DMS79 (cell line): Measurements from ENCODE around the gene SMCP.

Experiments
- DNase-seq: peaks from one replicate; lab custom pipeline; 2025; lab: John Stamatoyannopoulos, UW

Gene SMCP

GRCh38 chr1:152878042-152878441 lies at the start of gene SMCP:
Gene SMCP, plus strand, starts transcription at chr1:152878322. Its CDS starts 6,101 bp downstream, at chr1:152884423.
- no peak for DNase-seq

- no peak for DNase-seq
These were observed 41.3 kb upstream of the SMCP start for GRCh38 chr1:152836870-152837269.

DNA sequence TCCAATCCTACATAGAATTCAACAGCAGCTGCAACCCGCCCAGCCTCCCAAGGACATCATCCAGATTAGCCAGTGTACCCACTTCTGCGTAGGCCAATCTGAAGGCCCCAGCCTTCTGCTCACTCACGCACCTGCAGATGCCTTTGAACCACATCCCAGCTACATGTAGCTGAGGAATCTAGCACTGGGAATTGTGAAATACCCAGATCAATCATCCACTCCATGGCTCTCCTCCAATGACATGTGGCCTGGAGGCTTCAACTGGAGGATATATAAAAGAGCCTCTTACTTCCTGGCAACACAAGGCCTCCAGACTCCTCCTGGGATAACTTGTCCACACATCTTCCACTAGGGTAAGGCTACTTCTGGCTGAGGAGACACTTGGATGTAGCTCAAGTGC lies 35.6 kb upstream of the SMCP start, which contains the start of gene LCE6A:
Gene LCE6A (plus strand): TSS at position 301 of the 400 bp plus-strand sequence. CDS start 665 bp downstream, outside the sequence.
- DNase-seq, result no peak

DNA sequence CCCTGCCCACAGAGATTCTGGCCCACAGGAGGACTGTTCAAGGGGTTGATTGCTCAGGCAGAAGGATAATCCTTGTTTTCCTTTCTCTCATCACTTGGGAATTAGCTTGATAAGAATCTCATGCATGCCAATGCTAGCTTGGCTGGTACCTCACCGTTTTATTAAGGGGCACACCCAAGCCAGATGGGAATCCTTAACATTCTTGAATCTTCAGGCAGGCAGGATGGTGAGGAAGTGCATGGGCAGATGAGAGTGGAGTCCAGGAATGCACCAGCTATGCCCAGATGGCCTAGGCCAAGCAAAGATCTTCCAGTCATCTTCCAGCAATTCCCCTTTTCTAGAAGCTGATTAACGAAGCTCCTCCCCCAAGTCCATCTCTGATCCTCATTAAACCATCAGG lies 22.5 kb upstream of the SMCP start:
- DNase-seq, result no peak

DNA sequence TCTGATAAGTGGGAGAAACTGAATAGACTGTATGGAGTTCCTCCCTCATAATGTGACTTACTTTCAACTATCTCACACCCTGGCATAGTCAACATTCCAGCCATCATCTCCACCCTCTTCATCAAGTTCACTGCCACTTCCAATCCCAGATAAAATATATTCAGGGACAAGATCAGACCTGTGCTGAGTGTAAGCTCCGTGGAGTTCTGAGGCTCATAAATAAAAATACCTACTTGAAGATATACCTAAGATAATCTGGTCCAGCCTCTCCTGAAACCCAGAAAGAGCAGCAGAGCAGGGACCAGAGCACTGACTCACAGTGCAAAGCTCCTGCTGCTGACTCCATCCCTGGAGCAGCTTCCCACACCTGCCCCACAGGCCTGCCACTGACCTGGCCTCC lies 20.1 kb upstream of the SMCP start:
- DNase-seq, result no peak

GRCh38 chr1:152859696-152860095 lies 18.4 kb upstream of the SMCP start, which contains the start of gene LCE7A:
Gene LCE7A, plus strand, starts transcription at chr1:152859996. Its CDS starts 702 bp downstream, at chr1:152860698.
- no peak for DNase-seq

GRCh38 chr1:152860129-152860528 lies 18.0 kb upstream of the SMCP start:
- no peak for DNase-seq

- no peak for DNase-seq
These were observed 16.7 kb upstream of the SMCP start for GRCh38 chr1:152861374-152861773.

- DNase-seq, result no peak
These were observed 13.7 kb upstream of the SMCP start for GRCh38 chr1:152864443-152864842.

DNA sequence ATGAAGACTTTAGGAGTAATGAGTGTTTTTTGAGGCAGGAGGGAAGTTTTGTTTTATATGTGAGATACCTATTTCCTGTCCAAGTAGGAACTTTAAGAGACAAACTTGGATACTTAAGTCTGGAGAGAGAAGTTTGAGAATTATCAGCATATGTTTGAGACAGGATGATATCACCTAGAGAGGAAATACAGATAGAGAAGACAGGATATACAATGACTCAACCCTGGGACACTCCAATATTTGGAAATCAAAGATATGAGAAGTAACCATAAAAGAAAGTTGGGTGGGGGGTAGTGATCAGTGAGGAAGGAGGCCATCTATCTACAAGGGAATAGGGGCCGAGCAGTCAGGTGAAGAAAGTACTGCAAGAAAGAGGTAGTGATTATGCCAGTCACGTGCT lies 11.8 kb upstream of the SMCP start:
- no peak for DNase-seq

GRCh38 chr1:152869808-152870419 lies 8.2 kb upstream of the SMCP start:
- peak; percentile 33 for DNase-seq

GRCh38 chr1:152870831-152871730 lies 7.0 kb upstream of the SMCP start:
- no peak for DNase-seq

- no peak for DNase-seq
These were observed 6.4 kb upstream of the SMCP start for GRCh38 chr1:152871731-152872126.

DNA sequence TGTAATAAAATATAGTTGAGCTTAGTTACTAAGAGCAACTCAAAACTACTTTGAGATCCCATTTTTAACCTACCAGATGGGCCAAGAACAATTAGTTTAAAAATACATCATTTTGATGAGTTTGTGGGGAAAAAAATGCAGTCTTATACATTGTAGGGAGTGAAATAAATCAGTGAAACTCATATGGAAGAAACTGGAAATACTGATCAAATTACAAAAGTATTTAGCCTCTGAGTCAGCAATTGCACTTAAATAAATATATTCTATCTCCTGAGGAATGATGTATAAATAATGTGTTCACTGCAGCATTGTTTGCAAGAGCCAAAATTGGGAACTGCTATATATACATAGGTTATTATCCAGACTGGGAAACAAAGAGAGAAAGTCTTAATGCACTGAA lies 4.6 kb upstream of the SMCP start:
- no peak for DNase-seq

DNA sequence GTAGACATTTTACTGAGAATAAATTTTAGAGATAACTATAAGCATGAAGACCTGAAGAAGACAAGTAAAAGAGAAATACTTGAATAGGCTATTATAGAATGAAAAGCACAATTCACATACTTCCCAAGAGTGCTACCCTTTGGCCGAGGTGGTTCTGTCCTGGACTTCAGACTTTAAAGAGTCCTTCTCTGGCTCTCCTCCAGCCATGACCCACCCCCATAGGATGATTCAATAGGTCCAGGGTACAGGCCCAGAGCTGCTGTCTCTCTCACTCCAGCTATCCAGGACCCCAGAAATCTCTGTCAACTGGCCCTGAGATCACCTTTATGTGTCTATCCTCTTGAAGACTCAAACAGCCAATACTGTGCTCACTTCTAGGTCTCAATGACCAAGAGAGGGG lies 1.3 kb upstream of the SMCP start:
- DNase-seq, result no peak

GRCh38 chr1:152879559-152880198 lies 1.6 kb downstream of the SMCP start:
- DNase-seq, result no peak

GRCh38 chr1:152880316-152880715 lies 2.2 kb downstream of the SMCP start:
- no peak for DNase-seq

GRCh38 chr1:152880907-152881306 lies 2.8 kb downstream of the SMCP start:
- no peak for DNase-seq

- no peak for DNase-seq
These were observed 6.0 kb downstream of the SMCP start for GRCh38 chr1:152884085-152884484.

DNA sequence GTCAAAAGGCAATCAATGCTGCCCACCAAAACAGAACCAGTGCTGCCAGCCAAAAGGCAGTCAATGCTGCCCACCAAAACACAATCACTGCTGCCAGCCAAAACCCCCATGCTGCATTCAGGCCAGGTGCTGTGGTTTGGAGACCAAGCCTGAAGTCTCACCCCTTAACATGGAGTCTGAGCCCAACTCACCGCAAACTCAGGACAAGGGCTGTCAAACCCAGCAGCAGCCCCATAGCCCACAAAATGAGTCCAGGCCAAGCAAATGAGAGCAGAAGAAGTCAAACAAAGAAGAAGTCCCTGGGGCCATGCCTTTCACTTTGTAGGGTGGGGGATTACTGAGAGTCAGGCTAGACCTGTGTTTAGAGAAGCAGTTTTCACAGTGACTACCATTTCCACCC lies 6.4 kb downstream of the SMCP start:
- no peak for DNase-seq

DNA sequence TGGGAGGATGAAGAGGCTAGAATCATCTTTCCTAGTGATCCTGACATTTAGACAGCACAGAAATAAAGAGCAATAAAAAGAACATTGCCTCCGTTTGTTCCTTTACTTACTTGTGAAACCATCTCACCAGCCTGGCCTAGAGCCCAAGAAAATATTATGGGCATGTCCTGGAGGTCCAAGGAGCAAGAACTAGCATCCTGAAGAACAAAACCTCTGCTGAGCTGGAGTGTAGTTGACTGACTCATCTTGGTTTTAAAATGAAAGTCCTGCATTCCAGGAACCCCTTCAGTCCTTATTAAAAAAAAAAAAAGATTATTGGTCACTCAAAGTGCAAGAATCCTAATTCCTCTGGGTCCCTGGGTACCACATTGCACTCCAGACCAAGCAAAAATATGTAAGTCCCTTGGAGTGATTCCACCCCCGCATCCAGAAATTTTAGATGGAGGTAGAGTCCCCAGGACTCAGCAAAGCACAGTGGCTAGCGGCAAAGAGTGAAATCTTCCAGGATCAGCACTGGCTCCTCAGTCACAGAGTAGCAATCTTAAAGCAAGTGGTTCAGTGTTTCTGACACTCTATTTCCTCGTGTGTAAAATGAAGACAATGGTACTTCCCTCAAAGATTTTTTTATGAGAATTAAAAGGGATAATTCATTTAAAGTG lies 7.0 kb downstream of the SMCP start:
- DNase-seq, result no peak

DNA sequence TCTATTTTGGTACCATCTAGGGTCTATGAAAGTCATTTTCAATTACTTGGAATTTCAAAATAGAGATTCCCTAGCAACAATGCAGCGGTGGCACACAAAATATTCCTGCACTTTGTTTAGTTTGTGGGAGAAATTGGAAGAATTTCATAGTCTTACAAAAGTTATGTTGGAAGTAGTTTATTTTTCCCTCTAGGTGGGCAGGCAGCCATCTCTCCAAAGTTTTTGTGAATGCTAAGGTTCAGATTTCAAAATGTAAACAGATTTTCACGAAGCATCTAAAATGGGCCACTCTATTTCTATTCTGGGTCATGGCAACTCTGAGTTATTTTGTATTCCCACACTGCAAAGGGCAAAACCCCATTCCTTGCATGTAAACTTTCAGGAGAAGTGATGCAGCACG lies 8.0 kb downstream of the SMCP start:
- no peak for DNase-seq
